Tibial nerve (tissue), 4 donors: Measurements from ENCODE around the gene MYO15B. TPM values are rescaled to one million over a fixed set of nuclear protein-coding genes. Genes with fewer than 3 reads are reported as not detected.

ENCODE experiments used
- DNase-seq, 2 donors: peaks; one replicate each; pipeline ENCODE4 v3.0.0-alpha.2; 2019; ENCODE audit warnings: low spot score in 2 of 2
- H3K27ac ChIP-seq, 4 donors: fragments of 200-600 bp; sonication (generic) in 3 of 4; one replicate each; pipeline ENCODE4 v1.5.1; 2017 to 2019; ENCODE audit warnings: mild to moderate bottlenecking in 1 of 4
- H3K27me3 ChIP-seq, 2 donors: fragments of 200-600 bp; sonication (generic) in 1 of 2; one replicate each; pipeline versions ENCODE4 v1.5.1 to v1.6.0; 2017 to 2019
- H3K36me3 ChIP-seq, 3 donors: fragments of 200-600 bp; sonication (generic); one replicate each; pipeline ENCODE4 v1.5.1; 2018 to 2019
- H3K4me1 ChIP-seq, 4 donors: fragments of 200-600 bp; sonication (generic) in 3 of 4; one replicate each; pipeline ENCODE4 v1.5.1; 2017 to 2019
- H3K4me3 ChIP-seq, 4 donors: fragments of 200-600 bp; sonication (generic) in 3 of 4; one replicate each; pipeline ENCODE4 v1.5.1; 2017 to 2019; ENCODE audit warnings: mild to moderate bottlenecking in 1 of 4, moderate library complexity in 1 of 4
- H3K9me3 ChIP-seq, 4 donors: fragments of 200-600 bp; sonication (generic) in 3 of 4; one replicate each; pipeline ENCODE4 v1.5.1; 2017 to 2019
- EP300 ChIP-seq, 2 donors: sonication (generic); formaldehyde crosslinking; IDR thresholded peaks; one replicate each; pipeline ENCODE4 v1.6.1; 2017; ENCODE audit warnings: antibody characterized with exemption in 2 of 2, mild to moderate bottlenecking in 1 of 2
- POLR2A ChIP-seq, 2 donors: fragments of 450-650 bp; IDR thresholded peaks; one replicate each; pipeline ENCODE4 v1.6.1; 2017; ENCODE audit warnings: antibody characterized with exemption in 2 of 2, mild to moderate bottlenecking in 2 of 2, moderate library complexity in 2 of 2
- WGBS, 2 donors: methylation state at CpG; one replicate each; pipeline ENCODE4 v1.1.5; 2018; 5-methylcytosine and 5-hydroxymethylcytosine counted together
- total RNA-seq, 4 donors: library from RNA; depleted of rRNA; stranded (reverse); fragments of >200 nt; gene quantifications; one replicate each; pipeline ENCODE4 v1.1.0, GENCODE V29; 2016
- TF ChIP-seq, protein P1 (sequence below), 5 experiments: fragments of 200-600 bp in 3 of 5; fragments of 450-650 bp in 2 of 5; sonication (generic) in 3 of 5; IDR thresholded peaks; one replicate each; pipeline ENCODE4 v1.5.1; 2016 to 2019; ENCODE audit warnings: antibody characterized with exemption in 5 of 5, mild to moderate bottlenecking in 3 of 5, moderate library complexity in 2 of 5

The MYO15B gene
- total RNA-seq, 4 donors from 2014 or later, result 150 to 327 (median 278) TPM

GRCh38 chr17:75638893-75639292 lies 51.3 kb downstream of the MYO15B start:
- DNase-seq, result no peak
- Histone ChIP-seq H3K36me3 (peaks cover 0 to 61% (median 0%) of the 10 kb centered on the region in 3 donors), H3K9me3 (no peaks in the 10 kb centered on the region), H3K27me3 (no peaks in the 10 kb centered on the region), H3K27ac (peak overlapping the region in 1 of 4 donors; percentile 16), H3K4me1 (peaks cover 0 to 24% (median 11%) of the 10 kb centered on the region in 4 donors), H3K4me3 (no peak overlapping the region)
- 80 to 82% methylated on average over 11 to 12 of the region's 13 CpGs for WGBS, 2 donors
- no peak for TF ChIP-seq POLR2A (IDR thresholded peaks at IDR 0.05)
- TF ChIP-seq, protein P1, sequence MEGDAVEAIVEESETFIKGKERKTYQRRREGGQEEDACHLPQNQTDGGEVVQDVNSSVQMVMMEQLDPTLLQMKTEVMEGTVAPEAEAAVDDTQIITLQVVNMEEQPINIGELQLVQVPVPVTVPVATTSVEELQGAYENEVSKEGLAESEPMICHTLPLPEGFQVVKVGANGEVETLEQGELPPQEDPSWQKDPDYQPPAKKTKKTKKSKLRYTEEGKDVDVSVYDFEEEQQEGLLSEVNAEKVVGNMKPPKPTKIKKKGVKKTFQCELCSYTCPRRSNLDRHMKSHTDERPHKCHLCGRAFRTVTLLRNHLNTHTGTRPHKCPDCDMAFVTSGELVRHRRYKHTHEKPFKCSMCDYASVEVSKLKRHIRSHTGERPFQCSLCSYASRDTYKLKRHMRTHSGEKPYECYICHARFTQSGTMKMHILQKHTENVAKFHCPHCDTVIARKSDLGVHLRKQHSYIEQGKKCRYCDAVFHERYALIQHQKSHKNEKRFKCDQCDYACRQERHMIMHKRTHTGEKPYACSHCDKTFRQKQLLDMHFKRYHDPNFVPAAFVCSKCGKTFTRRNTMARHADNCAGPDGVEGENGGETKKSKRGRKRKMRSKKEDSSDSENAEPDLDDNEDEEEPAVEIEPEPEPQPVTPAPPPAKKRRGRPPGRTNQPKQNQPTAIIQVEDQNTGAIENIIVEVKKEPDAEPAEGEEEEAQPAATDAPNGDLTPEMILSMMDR (IDR thresholded peaks at IDR 0.05), result no peak
- no peak for TF ChIP-seq EP300 (IDR thresholded peaks at IDR 0.05)

DNA sequence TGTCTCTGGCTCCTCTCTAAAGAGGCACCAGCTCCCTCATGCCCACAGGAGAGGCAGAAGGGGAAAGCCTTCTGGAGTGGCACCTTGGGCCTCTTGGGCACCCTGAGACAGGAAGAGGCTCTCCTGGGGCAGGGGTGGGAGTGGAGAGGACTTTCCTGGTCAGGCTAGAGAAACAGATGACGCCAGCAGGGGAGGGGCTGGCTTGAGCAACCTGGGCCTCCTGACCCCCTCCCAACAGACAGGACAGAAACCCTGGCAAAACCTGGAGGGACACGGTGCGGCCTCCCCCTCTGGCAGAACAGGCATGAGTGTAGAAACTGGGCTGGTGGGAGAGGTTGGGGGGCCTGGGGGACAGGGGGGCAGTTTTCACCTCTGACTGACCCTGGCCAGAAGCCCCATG lies 51.7 kb downstream of the MYO15B start:
- WGBS, 2 donors, result 83 to 85% methylated on average over 3 of the region's 3 CpGs
- H3K36me3 ChIP-seq, result peaks cover 0 to 62% (median 0%) of the 10 kb centered on the region in 3 donors

DNA sequence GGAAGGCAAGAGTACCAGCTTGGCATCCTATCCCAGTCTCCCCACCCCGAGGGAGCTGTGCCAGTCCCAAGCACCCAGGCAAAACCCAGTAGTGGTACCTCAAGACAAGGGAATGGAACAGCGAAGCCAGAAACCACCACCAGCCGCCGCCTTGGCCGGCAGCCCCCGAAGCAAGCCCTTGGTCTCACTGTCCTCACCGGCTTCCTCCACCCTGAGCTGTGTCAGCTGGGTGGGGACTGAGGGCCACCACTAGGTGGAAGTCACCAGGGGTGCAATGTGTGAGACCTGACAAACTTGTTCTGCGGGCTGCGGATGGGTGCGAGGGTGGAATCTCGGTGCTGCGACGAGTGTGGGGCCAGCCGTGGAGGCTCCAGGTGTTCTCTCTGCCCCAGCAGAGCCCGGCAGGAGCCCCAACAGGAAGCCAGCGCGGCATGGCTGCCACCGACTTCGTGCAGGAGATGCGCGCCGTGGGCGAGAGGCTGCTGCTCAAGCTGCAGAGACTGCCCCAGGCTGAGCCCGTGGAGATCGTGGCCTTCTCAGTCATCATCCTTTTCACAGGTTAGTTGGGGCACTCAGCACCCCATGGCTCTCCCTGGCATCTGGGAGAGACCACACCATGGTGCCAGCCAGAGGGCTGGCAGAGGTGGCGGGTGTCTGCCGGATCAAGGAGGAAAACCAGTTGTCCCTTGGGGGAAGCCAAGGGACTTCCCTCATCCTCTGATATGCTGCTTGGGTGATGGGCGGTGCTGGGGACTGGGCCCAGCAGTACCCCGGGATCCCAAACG lies 52.4 kb downstream of the MYO15B start:
- DNase-seq, result no peak
- H3K4me1 ChIP-seq, result peaks cover 0 to 19% (median 6%) of the 10 kb centered on the region in 4 donors
- H3K36me3 ChIP-seq, result peaks cover 0 to 62% (median 0%) of the 10 kb centered on the region in 3 donors
- WGBS, 2 donors, result 86 to 90% methylated on average over 14 to 28 of the region's 30 CpGs
- peak overlapping the region in 1 of 4 donors; percentile 16 for H3K27ac ChIP-seq
- H3K4me3 ChIP-seq, result no peak overlapping the region
- no peaks in the 10 kb centered on the region for H3K9me3 ChIP-seq
- H3K27me3 ChIP-seq, result no peaks in the 10 kb centered on the region
- TF ChIP-seq EP300 (IDR thresholded peaks at IDR 0.05), result no peak
- TF ChIP-seq POLR2A (IDR thresholded peaks at IDR 0.05), result no peak
- TF ChIP-seq, protein P1 (IDR thresholded peaks at IDR 0.05), result no peak

More for the DNA sequence above, 51.7 kb downstream of the MYO15B start:
- Histone ChIP-seq H3K9me3 (no peaks in the 10 kb centered on the region), H3K4me3 (no peak overlapping the region), H3K27me3 (no peaks in the 10 kb centered on the region), H3K27ac (peak overlapping the region in 1 of 4 donors; percentile 16), H3K4me1 (peaks cover 0 to 20% (median 7%) of the 10 kb centered on the region in 4 donors)
- no peak for TF ChIP-seq POLR2A (IDR thresholded peaks at IDR 0.05)
- no peak for TF ChIP-seq EP300 (IDR thresholded peaks at IDR 0.05)
- TF ChIP-seq, protein P1 (IDR thresholded peaks at IDR 0.05), result no peak
- no peak for DNase-seq

DNA sequence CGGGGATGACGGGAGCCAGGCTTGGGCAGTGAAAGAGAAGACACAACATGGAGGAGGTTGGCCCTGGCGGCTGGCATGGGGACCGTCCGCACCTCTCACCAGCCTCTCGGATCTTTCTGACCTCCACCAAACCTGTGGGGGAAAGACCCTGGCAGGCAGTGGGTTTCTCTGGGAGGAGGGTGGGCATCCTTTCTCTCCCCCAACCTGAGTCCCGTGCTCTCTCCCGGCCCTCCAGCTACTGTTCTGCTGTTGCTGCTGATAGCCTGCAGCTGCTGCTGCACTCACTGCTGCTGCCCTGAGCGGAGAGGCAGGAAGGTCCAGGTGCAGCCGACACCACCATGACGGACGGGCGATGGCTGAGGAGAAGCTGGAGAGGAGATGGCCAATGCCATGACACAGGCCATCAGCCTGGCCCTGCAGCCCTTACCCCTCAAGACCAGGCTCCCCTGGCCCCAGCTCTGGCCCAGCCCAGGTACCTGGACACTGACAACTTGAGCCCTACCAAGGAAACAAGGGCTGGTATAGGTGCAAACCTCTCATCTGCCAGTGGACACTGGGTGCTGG lies 53.0 kb downstream of the MYO15B start:
- peak overlapping the region in 2 of 4 donors; percentile 23 to 34 for H3K27ac ChIP-seq

More for the DNA sequence above, 53.0 kb downstream of the MYO15B start:
- 90 to 97% methylated on average over 12 to 13 of the region's 13 CpGs for WGBS, 2 donors
- no peak for DNase-seq
- TF ChIP-seq EP300 (IDR thresholded peaks at IDR 0.05) (no peak), POLR2A (IDR thresholded peaks at IDR 0.05) (no peak)
- TF ChIP-seq, protein P1 (IDR thresholded peaks at IDR 0.05), result no peak
- H3K36me3 ChIP-seq, result peaks cover 0 to 62% (median 0%) of the 10 kb centered on the region in 3 donors
- peaks cover 0 to 19% (median 6%) of the 10 kb centered on the region in 4 donors for H3K4me1 ChIP-seq
- H3K9me3 ChIP-seq, result no peaks in the 10 kb centered on the region
- no peaks in the 10 kb centered on the region for H3K27me3 ChIP-seq
- no peak overlapping the region for H3K4me3 ChIP-seq
